H1 (cell line): ENCODE data around the gene HDLBP. TPM values are rescaled to one million over a fixed set of nuclear protein-coding genes. Genes with fewer than 3 reads are reported as not detected.

Experiments used
- CTCF ChIA-PET: fragments of 300-600 bp; sonication (Branson Sonifier 250); formaldehyde crosslinking; loops from one replicate; lab custom pipeline; 2021; ENCODE audit not compliant: partially characterized antibody; lab: Charles Lee
- POLR2A ChIA-PET: fragments of 300-600 bp; sonication (Branson Sonifier 250); formaldehyde crosslinking; loops from one replicate; lab custom pipeline; 2021; ENCODE audit warnings: inconsistent platforms; ENCODE audit not compliant: partially characterized antibody; lab: Charles Lee
- DNase-seq, 2 experiments: peaks; one replicate each; pipeline versions ENCODE4 v3.0.0 to v3.0.0-alpha.2; 2010 to 2022; ENCODE audit warnings: low spot score in 2 of 2, low read depth in 1 of 2, mixed read lengths in 1 of 2
- FAIRE-seq: peaks from 2 replicates; lab custom pipeline; 2011; peaks lifted over from hg19 to GRCh38; lab: Jason Lieb, UNC
- H2AFZ ChIP-seq: 2 replicates; pipeline ENCODE4 v1.8.1; 2012; ENCODE audit warnings: low read length, inconsistent platforms
- H2AK5ac ChIP-seq: 2 replicates; pipeline ENCODE4 v1.6.1; 2013; ENCODE audit warnings: low read depth, low read length
- H2BK120ac ChIP-seq: replicated peaks from 2 replicates; pipeline ENCODE3; 2013; ENCODE audit warnings: low read depth, low read length, inconsistent platforms
- H2BK12ac ChIP-seq: 2 replicates; pipeline ENCODE4 v1.6.1; 2013; ENCODE audit warnings: low read depth, low read length
- H2BK15ac ChIP-seq: 2 replicates; pipeline ENCODE4 v1.6.1; 2013; ENCODE audit warnings: low read length
- H2BK20ac ChIP-seq: 2 replicates; pipeline ENCODE4 v1.6.1; 2013; ENCODE audit warnings: low read length
- H2BK5ac ChIP-seq: 2 replicates; pipeline ENCODE4 v1.6.1; 2013; ENCODE audit warnings: low read depth, low read length
- H3K14ac ChIP-seq: 2 replicates; pipeline ENCODE4 v1.6.1; 2013; ENCODE audit warnings: inconsistent platforms; ENCODE audit not compliant: insufficient read length
- H3K18ac ChIP-seq: 2 replicates; pipeline ENCODE4 v1.6.1; 2013; ENCODE audit warnings: low read length; ENCODE audit errors: extremely low read depth
- H3K23ac ChIP-seq: 2 replicates; pipeline ENCODE4 v1.6.1; 2013; ENCODE audit warnings: inconsistent platforms; ENCODE audit not compliant: insufficient read length
- H3K23me2 ChIP-seq: 2 replicates; pipeline ENCODE4 v1.6.1; 2013; ENCODE audit warnings: low read depth, low read length
- H3K27ac ChIP-seq: 2 replicates; pipeline ENCODE4 v1.6.1; 2011; ENCODE audit warnings: low read depth, low read length, inconsistent platforms
- H3K27me3 ChIP-seq, 4 experiments: replicated peaks in 1 of 4; 1 replicate in 1 of 4; 2 replicates in 3 of 4; pipeline versions ENCODE4 v1.6.1 to v1.8.1; 2011 to 2013; ENCODE audit warnings: low read length in 3 of 4, mild to moderate bottlenecking in 3 of 4, inconsistent platforms in 2 of 4, mixed read lengths in 2 of 4, moderate library complexity in 1 of 4; ENCODE audit not compliant: control insufficient read depth in 3 of 4, insufficient read depth in 3 of 4; ENCODE audit errors: extremely low read depth in 1 of 4
- H3K36me3 ChIP-seq, 4 experiments: 2 replicates each; pipeline versions ENCODE4 v1.6.1 to v1.8.1; 2011 to 2013; ENCODE audit warnings: mild to moderate bottlenecking in 4 of 4, low read length in 3 of 4, moderate library complexity in 2 of 4, control low read depth in 1 of 4, inconsistent platforms in 1 of 4; ENCODE audit not compliant: insufficient read depth in 4 of 4, control insufficient read depth in 2 of 4
- H3K4ac ChIP-seq: replicated peaks from 2 replicates; pipeline ENCODE3; 2013; ENCODE audit warnings: low read length, low read depth, mixed read lengths, inconsistent platforms; ENCODE audit not compliant: insufficient read length
- H3K4me1 ChIP-seq, 4 experiments: replicated peaks in 1 of 4; 1 replicate in 1 of 4; 2 replicates in 3 of 4; pipeline versions ENCODE4 v1.6.1 to v1.8.1; 2011 to 2013; ENCODE audit warnings: low read length in 3 of 4, inconsistent platforms in 2 of 4, mixed read lengths in 1 of 4; ENCODE audit not compliant: insufficient read depth in 4 of 4, control insufficient read depth in 3 of 4
- H3K4me2 ChIP-seq, 2 experiments: 2 replicates each; pipeline versions ENCODE4 v1.6.1 to v1.8.1; 2011 to 2013; ENCODE audit warnings: low read depth in 2 of 2, low read length in 2 of 2, control low read depth in 1 of 2, inconsistent platforms in 1 of 2, mild to moderate bottlenecking in 1 of 2; ENCODE audit not compliant: insufficient read depth in 1 of 2
- H3K4me3 ChIP-seq, 4 experiments: fragments of 200-600, 300-600 bp in 1 of 4; sonication (generic), shearing (Covaris generic), sonication (Bioruptor Twin) in 1 of 4; 2 replicates each; pipeline versions ENCODE4 v1.5.1 to v1.8.1; 2011 to 2016; ENCODE audit warnings: low read length in 4 of 4, low read depth in 3 of 4, control low read depth in 2 of 4, inconsistent platforms in 2 of 4, mild to moderate bottlenecking in 2 of 4, mixed read lengths in 1 of 4, moderate library complexity in 1 of 4; ENCODE audit not compliant: insufficient read depth in 2 of 4; ENCODE audit errors: extremely low read depth in 1 of 4
- H3K56ac ChIP-seq: replicated peaks from 2 replicates; pipeline ENCODE3; 2013; ENCODE audit warnings: low read depth, mild to moderate bottlenecking, mixed read lengths, low read length, inconsistent platforms; ENCODE audit not compliant: insufficient read length
- H3K79me1 ChIP-seq: 2 replicates; pipeline ENCODE4 v1.6.1; 2013; ENCODE audit warnings: low read depth, low read length, control low read depth
- H3K79me2 ChIP-seq, 2 experiments: 2 replicates each; pipeline versions ENCODE4 v1.6.1 to v1.8.1; 2012 to 2013; ENCODE audit warnings: low read length in 2 of 2, mild to moderate bottlenecking in 2 of 2, inconsistent platforms in 1 of 2; ENCODE audit not compliant: insufficient read depth in 2 of 2, control insufficient read depth in 1 of 2
- H3K9ac ChIP-seq, 4 experiments: replicated peaks in 1 of 4; 1 replicate in 1 of 4; 2 replicates in 3 of 4; pipeline versions ENCODE4 v1.6.1 to v1.8.1; 2011 to 2013; ENCODE audit warnings: low read depth in 3 of 4, low read length in 3 of 4, control low read depth in 2 of 4, mild to moderate bottlenecking in 2 of 4, moderate library complexity in 2 of 4, inconsistent platforms in 1 of 4; ENCODE audit errors: extremely low read depth in 1 of 4
- H3K9me3 ChIP-seq, 2 experiments: 2 replicates each; pipeline versions ENCODE4 v1.6.1 to v1.8.1; 2012 to 2013; ENCODE audit warnings: mild to moderate bottlenecking in 2 of 2, moderate library complexity in 2 of 2, control low read depth in 1 of 2, inconsistent platforms in 1 of 2, low read depth in 1 of 2, low read length in 1 of 2, mixed read lengths in 1 of 2; ENCODE audit not compliant: insufficient read depth in 2 of 2
- H4K20me1 ChIP-seq, 2 experiments: replicated peaks in 1 of 2; 2 replicates each; pipeline versions ENCODE3 to v1.8.1; 2011 to 2013; ENCODE audit warnings: inconsistent platforms in 2 of 2, low read length in 2 of 2, mild to moderate bottlenecking in 1 of 2; ENCODE audit not compliant: insufficient read depth in 2 of 2, control insufficient read depth in 1 of 2
- H4K5ac ChIP-seq: 2 replicates; pipeline ENCODE4 v1.6.1; 2013; ENCODE audit warnings: low read length, low read depth, mixed read lengths, inconsistent platforms; ENCODE audit not compliant: insufficient read length
- H4K8ac ChIP-seq: 2 replicates; pipeline ENCODE4 v1.8.0; 2013; ENCODE audit warnings: mild to moderate bottlenecking, moderate library complexity, low read length, inconsistent platforms; ENCODE audit not compliant: insufficient read depth; ENCODE audit errors: extremely low read depth
- H4K91ac ChIP-seq: replicated peaks from 2 replicates; pipeline ENCODE3; 2013; ENCODE audit warnings: low read length, mixed read lengths, inconsistent platforms; ENCODE audit not compliant: insufficient read length
- ASH2L ChIP-seq: fragments of 200-600, 300-600 bp; sonication (generic); IDR thresholded peaks from one replicate; pipeline ENCODE4 v1.7.1; 2017; ENCODE audit warnings: low read length
- ATF2 ChIP-seq: IDR thresholded peaks from 2 replicates; pipeline ENCODE4 v1.6.1; 2012; ENCODE audit warnings: low read length, inconsistent platforms
- CHD2 ChIP-seq: IDR thresholded peaks from 2 replicates; pipeline ENCODE4 v1.6.1; 2012; ENCODE audit warnings: low read length, improper control_type of control experiment
- CTBP2 ChIP-seq: IDR thresholded peaks from 2 replicates; pipeline ENCODE4 v1.7.0; 2011; ENCODE audit warnings: borderline replicate concordance, mild to moderate bottlenecking, moderate library complexity, mixed read lengths, low read length; ENCODE audit not compliant: insufficient read depth, insufficient read length
- EZH2 ChIP-seq: fragments of 200-600 bp; sonication (generic); IDR thresholded peaks from 2 replicates; pipeline ENCODE4 v1.7.1; 2012; ENCODE audit warnings: low read depth, mild to moderate bottlenecking, moderate library complexity, low read length, inconsistent platforms; ENCODE audit not compliant: severe bottlenecking
- POLR2A ChIP-seq, 2 experiments: IDR thresholded peaks; 1 replicate in 1 of 2; 2 replicates in 1 of 2; pipeline ENCODE4 v1.6.1; 2011; ENCODE audit warnings: low read depth in 2 of 2, low read length in 2 of 2, mild to moderate bottlenecking in 2 of 2; ENCODE audit errors: control extremely low read depth in 1 of 2
- SAP30 ChIP-seq: fragments of 300-600 bp; sonication (generic); IDR thresholded peaks from 2 replicates; pipeline ENCODE4 v1.7.1; 2012; ENCODE audit warnings: low read length, moderate library complexity, mild to moderate bottlenecking, inconsistent platforms; ENCODE audit not compliant: insufficient read depth, insufficient replicate concordance
- SIN3A ChIP-seq, 2 experiments: IDR thresholded peaks in 1 of 2; conservative IDR thresholded peaks in 1 of 2; 2 replicates each; pipeline ENCODE4 v1.6.1; 2011 to 2012; ENCODE audit warnings: low read length in 2 of 2, improper control_type of control experiment in 1 of 2, low read depth in 1 of 2, mild to moderate bottlenecking in 1 of 2
- SRF ChIP-seq: IDR thresholded peaks from 2 replicates; pipeline ENCODE4 v1.6.1; 2011; ENCODE audit warnings: mild to moderate bottlenecking, low read depth, low read length, moderate library complexity
- WGBS, 2 experiments: shearing (Covaris generic) in 1 of 2; methylation state at CpG; one replicate each; pipeline versions ENCODE4 v1.1.6 to v1.1.7; 2013 to 2015; ENCODE audit warnings: low lambda C conversion rate in 2 of 2, mixed read lengths in 2 of 2, inconsistent platforms in 1 of 2, low coverage in 1 of 2, missing lambda C conversion rate in 1 of 2; ENCODE audit not compliant: insufficient replicate concordance in 2 of 2, insufficient coverage in 1 of 2, insufficient read length in 1 of 2; ENCODE audit errors: extremely low coverage in 1 of 2, missing lambda C conversion rate in 1 of 2; 5-methylcytosine and 5-hydroxymethylcytosine counted together
- polyA plus RNA-seq, 7 experiments: library from polyadenylated mRNA; depleted of rRNA in 3 of 7; stranded (reverse) in 5 of 7; unstranded in 2 of 7; fragments of >200 nt in 5 of 7; fragments of 200-250 nt in 2 of 7; gene quantifications; 1 replicate in 5 of 7; 2 replicates in 1 of 7; 4 replicates in 1 of 7; pipeline versions ENCODE4 v1.2.1 to v1.2.3, GENCODE V29; 2011 to 2013; ENCODE audit warnings: missing spikeins in 2 of 7, mixed read lengths in 2 of 7
- total RNA-seq: library from RNA; stranded (reverse); fragmentation: NEBNext Ultra II Directional; extraction: Animal tissue kit (Norgen Biotek cat#: 25700); gene quantifications from 2 replicates; pipeline ENCODE4 v1.2.1, GENCODE V29; 2021

HDLBP gene
- total and polyA plus RNA-seq, 2 of the 8 experiments (the other 6 are each of a cell fraction or from before 2014, with no cell fraction given), result 185 to 360 TPM

- Histone ChIP-seq H3K56ac (no peak overlapping the region), H3K4me3 (no peak overlapping the region), H3K4me1 (no peaks in the 10 kb centered on the region; a peak in 1 of 7 replicates), H3K4ac (no peak overlapping the region), H3K27me3 (no peaks in the 10 kb centered on the region), H4K5ac (no peak overlapping the region), H3K23me2 (no peaks in the 10 kb centered on the region), H3K79me2 (no peaks in the 10 kb centered on the region), H2BK20ac (no peak overlapping the region), H3K27ac (no peak overlapping the region), H2BK120ac (no peak overlapping the region), H3K36me3 (no peaks in the 10 kb centered on the region), H2BK15ac (no peak overlapping the region), H2AK5ac (no peak overlapping the region), H2BK12ac (no peak overlapping the region), H3K9me3 (no peaks in the 10 kb centered on the region), H4K91ac (no peak overlapping the region), H3K9ac (no peak overlapping the region), H3K23ac (no peak overlapping the region), H3K14ac (no peak overlapping the region), H3K4me2 (no peak overlapping the region), H4K8ac (no peak overlapping the region), H3K79me1 (no peaks in the 10 kb centered on the region), H4K20me1 (peaks cover 0 to 3% of the 10 kb centered on the region in 2 experiments), H3K18ac (no peak overlapping the region), H2AFZ (no peak overlapping the region), H2BK5ac (no peak overlapping the region)
- FAIRE-seq (no peak), DNase-seq (no peak)
- ChIA-PET POLR2A (no interaction called here), CTCF (interaction anchor here (1.2 kb wide), 1 partner anchor 17 kb away, joined by 3 read pairs; no protein-coding TSS in a partner anchor)
- TF ChIP-seq CHD2 (no peak), EZH2 (no peak), SRF (no peak), SIN3A (conservative IDR thresholded peaks at IDR 0.05 in 1 of 2, IDR thresholded peaks at IDR 0.05 in 1 of 2; ENCODE audit: low read depth in 1 of 2, low read length in 2 of 2) (no peak), ATF2 (no peak), SAP30 (no peak), ASH2L (no peak), POLR2A (IDR thresholded peaks at IDR 0.05; ENCODE audit: control extremely low read depth in 1 of 2, low read depth in 2 of 2, low read length in 2 of 2) (no peak), CTBP2 (no peak)
- 92% methylated on average over 10 of the region's 10 CpGs; no CpG with 5 or more reads in 1 of the 2 experiments for WGBS, 2 experiments
These were observed 111.5 kb downstream of the HDLBP start for GRCh38 chr2:241204010-241204384.
